DND-41 (cell line): ENCODE results near the gene MRRF.

ENCODE experiments used
- ATAC-seq: fragments of 200-7000 bp; cut with Tn5 transposase; 3 replicates; pipeline ENCODE4 v1.9.1; 2021; ENCODE audit warnings: low read depth; ENCODE audit not compliant: insufficient read depth
- DNase-seq: peaks from one replicate; pipeline ENCODE4 v3.0.0-alpha.2; 2020
- H2AFZ ChIP-seq: 2 replicates; pipeline ENCODE4 v1.6.0; 2012; ENCODE audit warnings: low read depth, low read length
- H3K27ac ChIP-seq: 2 replicates; pipeline ENCODE4 v1.5.1; 2012; ENCODE audit warnings: low read length, inconsistent platforms
- H3K27me3 ChIP-seq: fragments of 200-600 bp; sonication (generic); 2 replicates; pipeline ENCODE4 v1.6.0; 2012; ENCODE audit warnings: low read length, mild to moderate bottlenecking, inconsistent platforms; ENCODE audit not compliant: insufficient read depth, poor library complexity
- H3K36me3 ChIP-seq: 2 replicates; pipeline ENCODE4 v1.5.1; 2012; ENCODE audit warnings: low read length, inconsistent platforms; ENCODE audit not compliant: insufficient read depth
- H3K4me1 ChIP-seq: 2 replicates; pipeline ENCODE4 v1.5.1; 2012; ENCODE audit warnings: mild to moderate bottlenecking, low read length; ENCODE audit not compliant: insufficient read depth
- H3K4me2 ChIP-seq: 2 replicates; pipeline ENCODE4 v1.6.0; 2012; ENCODE audit warnings: mild to moderate bottlenecking, moderate library complexity, low read length, inconsistent platforms; ENCODE audit not compliant: insufficient read depth
- H3K4me3 ChIP-seq, 2 experiments: fragments of 200-600 bp in 1 of 2; shearing (Covaris generic) in 1 of 2; 2 replicates each; pipeline ENCODE4 v1.5.1; 2012 to 2016; ENCODE audit warnings: inconsistent platforms in 2 of 2, low read length in 2 of 2, mild to moderate bottlenecking in 2 of 2, low read depth in 1 of 2, moderate library complexity in 1 of 2
- H3K79me2 ChIP-seq: 2 replicates; pipeline ENCODE4 v1.6.0; 2012; ENCODE audit warnings: low read length, inconsistent platforms; ENCODE audit not compliant: insufficient read depth
- H3K9ac ChIP-seq: 2 replicates; pipeline ENCODE4 v1.6.0; 2012; ENCODE audit warnings: low read depth, mild to moderate bottlenecking, inconsistent platforms, low read length, moderate library complexity
- H3K9me3 ChIP-seq: 2 replicates; pipeline ENCODE4 v1.5.1; 2012; ENCODE audit warnings: low read length, moderate library complexity, mild to moderate bottlenecking, inconsistent platforms; ENCODE audit not compliant: insufficient read depth, severe bottlenecking
- H4K20me1 ChIP-seq: 2 replicates; pipeline ENCODE4 v1.6.0; 2012; ENCODE audit warnings: low read length; ENCODE audit not compliant: insufficient read depth
- CTCF ChIP-seq: IDR thresholded peaks from 2 replicates; pipeline ENCODE4 v1.5.1; 2012; ENCODE audit warnings: borderline replicate concordance, low read length, moderate library complexity, mild to moderate bottlenecking; ENCODE audit not compliant: poor library complexity, severe bottlenecking; ENCODE audit errors: extremely low read depth
- EZH2 ChIP-seq: IDR thresholded peaks from 3 replicates; pipeline ENCODE4 v1.6.1; 2012; ENCODE audit warnings: borderline replicate concordance, low read depth, mild to moderate bottlenecking, moderate library complexity, low read length, inconsistent platforms; ENCODE audit not compliant: severe bottlenecking

Gene MRRF

GRCh38 chr9:122364117-122364782 lies 99.6 kb downstream of the MRRF start:
- H2AFZ ChIP-seq = no peak overlapping the region
- H3K9ac ChIP-seq = no peak overlapping the region
- H3K4me1 ChIP-seq = no peaks in the 10 kb centered on the region
- DNase-seq (no peak), ATAC-seq (no peak)
- H3K27ac ChIP-seq = no peak overlapping the region
- no peaks in the 10 kb centered on the region for H3K9me3 ChIP-seq
- H3K79me2 ChIP-seq = no peaks in the 10 kb centered on the region
- no peak overlapping the region for H3K4me2 ChIP-seq
- H3K36me3 ChIP-seq = no peaks in the 10 kb centered on the region
- no peaks in the 10 kb centered on the region for H4K20me1 ChIP-seq
- TF ChIP-seq CTCF (no peak), EZH2 (no peak)
- no peaks in the 10 kb centered on the region for H3K27me3 ChIP-seq
- H3K4me3 ChIP-seq = no peak overlapping the region

- TF ChIP-seq CTCF (no peak), EZH2 (no peak)
- Histone ChIP-seq H3K36me3 (no peaks in the 10 kb centered on the region), H2AFZ (no peak overlapping the region), H3K79me2 (no peaks in the 10 kb centered on the region), H3K9ac (no peak overlapping the region), H3K27ac (no peak overlapping the region), H3K27me3 (no peaks in the 10 kb centered on the region), H3K9me3 (no peaks in the 10 kb centered on the region), H4K20me1 (no peaks in the 10 kb centered on the region), H3K4me3 (no peak overlapping the region), H3K4me1 (no peaks in the 10 kb centered on the region), H3K4me2 (no peak overlapping the region)
- ATAC-seq (no peak), DNase-seq (no peak)
Measured at GRCh38 chr9:122364783-122365150, 100.1 kb downstream of the MRRF start.

GRCh38 chr9:122366074-122366660 lies 101.5 kb downstream of the MRRF start:
- no peak overlapping the region for H3K27ac ChIP-seq
- no peak for TF ChIP-seq EZH2
- TF ChIP-seq CTCF = no peak
- H2AFZ ChIP-seq = no peak overlapping the region
- H3K9me3 ChIP-seq = no peaks in the 10 kb centered on the region
- H3K36me3 ChIP-seq = no peaks in the 10 kb centered on the region
- H3K4me2 ChIP-seq = no peak overlapping the region
- H3K9ac ChIP-seq = no peak overlapping the region
- DNase-seq (no peak), ATAC-seq (no peak)
- no peaks in the 10 kb centered on the region for H3K4me1 ChIP-seq
- no peaks in the 10 kb centered on the region for H3K27me3 ChIP-seq
- no peaks in the 10 kb centered on the region for H4K20me1 ChIP-seq
- no peak overlapping the region for H3K4me3 ChIP-seq
- no peaks in the 10 kb centered on the region for H3K79me2 ChIP-seq
